Vagina (tissue), 2 donors: ENCODE data around the gene BMPR1B.

ENCODE experiments used
- POLR2A ChIP-seq, 2 donors: fragments of 450-650 bp; IDR thresholded peaks; one replicate each; pipeline ENCODE4 v1.6.1; 2017; ENCODE audit warnings: antibody characterized with exemption in 2 of 2, mild to moderate bottlenecking in 2 of 2, moderate library complexity in 2 of 2
- TF ChIP-seq, protein P1 (sequence below), 3 experiments: fragments of 450-650 bp in 2 of 3; fragments of 200-600 bp in 1 of 3; sonication (generic) in 1 of 3; IDR thresholded peaks; one replicate each; pipeline ENCODE4 v1.5.1; 2017 to 2019; ENCODE audit warnings: antibody characterized with exemption in 3 of 3, mild to moderate bottlenecking in 2 of 3, moderate library complexity in 2 of 3

DNA sequence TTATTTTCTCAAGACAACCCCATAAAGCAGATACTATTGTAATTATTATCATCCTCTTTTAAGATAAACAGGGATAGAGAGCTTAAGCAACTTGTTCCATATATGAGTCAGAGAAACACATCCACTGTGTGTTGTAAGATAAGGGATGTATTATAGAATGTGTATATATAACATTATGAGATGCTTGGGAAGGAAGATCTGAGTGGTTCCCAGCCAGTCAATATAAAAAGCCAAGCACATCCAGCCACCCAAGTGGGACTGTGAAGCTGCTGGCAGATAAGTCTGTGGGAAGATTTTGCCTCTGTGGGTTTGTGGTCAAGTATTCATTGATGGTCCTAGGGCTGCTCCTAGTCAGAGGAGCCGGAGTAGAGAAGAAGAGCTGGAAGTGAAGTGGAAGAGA is 16.5 kb upstream of the BMPR1B start:
- TF ChIP-seq, protein P1, sequence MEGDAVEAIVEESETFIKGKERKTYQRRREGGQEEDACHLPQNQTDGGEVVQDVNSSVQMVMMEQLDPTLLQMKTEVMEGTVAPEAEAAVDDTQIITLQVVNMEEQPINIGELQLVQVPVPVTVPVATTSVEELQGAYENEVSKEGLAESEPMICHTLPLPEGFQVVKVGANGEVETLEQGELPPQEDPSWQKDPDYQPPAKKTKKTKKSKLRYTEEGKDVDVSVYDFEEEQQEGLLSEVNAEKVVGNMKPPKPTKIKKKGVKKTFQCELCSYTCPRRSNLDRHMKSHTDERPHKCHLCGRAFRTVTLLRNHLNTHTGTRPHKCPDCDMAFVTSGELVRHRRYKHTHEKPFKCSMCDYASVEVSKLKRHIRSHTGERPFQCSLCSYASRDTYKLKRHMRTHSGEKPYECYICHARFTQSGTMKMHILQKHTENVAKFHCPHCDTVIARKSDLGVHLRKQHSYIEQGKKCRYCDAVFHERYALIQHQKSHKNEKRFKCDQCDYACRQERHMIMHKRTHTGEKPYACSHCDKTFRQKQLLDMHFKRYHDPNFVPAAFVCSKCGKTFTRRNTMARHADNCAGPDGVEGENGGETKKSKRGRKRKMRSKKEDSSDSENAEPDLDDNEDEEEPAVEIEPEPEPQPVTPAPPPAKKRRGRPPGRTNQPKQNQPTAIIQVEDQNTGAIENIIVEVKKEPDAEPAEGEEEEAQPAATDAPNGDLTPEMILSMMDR (IDR thresholded peaks at IDR 0.05), result no peak
- no peak for TF ChIP-seq POLR2A (IDR thresholded peaks at IDR 0.05)
